GM23248 (cell line): ENCODE results near the gene TGM1. TPM values are rescaled to one million over a fixed set of nuclear protein-coding genes. Genes with fewer than 3 reads are reported as not detected.

ENCODE experiments used
- DNase-seq: peaks from one replicate; pipeline ENCODE4 v3.0.0-alpha.2; 2015
- H2AFZ ChIP-seq: fragments of 200-600 bp; sonication (generic); 2 replicates; pipeline ENCODE4 v1.6.1; 2016; ENCODE audit warnings: antibody characterized with exemption
- H3F3A ChIP-seq: fragments of 200-600 bp; sonication (generic); 2 replicates; pipeline ENCODE4 v1.6.1; 2016; ENCODE audit warnings: mild to moderate bottlenecking, antibody characterized with exemption, mixed run types; ENCODE audit not compliant: insufficient read depth
- H3K27ac ChIP-seq: fragments of 200-600 bp; sonication (generic); 2 replicates; pipeline ENCODE4 v1.5.1; 2016; ENCODE audit warnings: mild to moderate bottlenecking
- H3K27me3 ChIP-seq: fragments of 200-600 bp; sonication (generic); replicated peaks from 2 replicates; pipeline ENCODE4 v1.6.1; 2016; ENCODE audit warnings: mild to moderate bottlenecking; ENCODE audit not compliant: insufficient read depth
- H3K36me3 ChIP-seq: fragments of 200-600 bp; sonication (generic); 2 replicates; pipeline ENCODE4 v1.6.1; 2016; ENCODE audit warnings: low read depth, mild to moderate bottlenecking
- H3K4me1 ChIP-seq: fragments of 200-600 bp; sonication (generic); 2 replicates; pipeline ENCODE4 v1.6.1; 2016; ENCODE audit warnings: mild to moderate bottlenecking; ENCODE audit not compliant: insufficient read depth
- H3K4me2 ChIP-seq: fragments of 200-600 bp; sonication (generic); one replicate; pipeline ENCODE4 v1.6.1; 2016; ENCODE audit warnings: mild to moderate bottlenecking; ENCODE audit not compliant: unreplicated experiment
- H3K4me3 ChIP-seq: fragments of 200-600 bp; sonication (generic); 2 replicates; pipeline ENCODE4 v1.5.1; 2016; ENCODE audit warnings: mild to moderate bottlenecking
- H3K79me2 ChIP-seq: fragments of 200-600 bp; sonication (generic); 2 replicates; pipeline ENCODE4 v1.6.1; 2016; ENCODE audit warnings: mild to moderate bottlenecking; ENCODE audit not compliant: insufficient read depth
- H3K9ac ChIP-seq: fragments of 200-600 bp; sonication (generic); 2 replicates; pipeline ENCODE4 v1.6.1; 2016; ENCODE audit warnings: mild to moderate bottlenecking
- H3K9me2 ChIP-seq: fragments of 200-600 bp; sonication (generic); 2 replicates; pipeline ENCODE4 v1.6.1; 2016; ENCODE audit warnings: mixed run types, mild to moderate bottlenecking, moderate library complexity; ENCODE audit not compliant: insufficient read depth
- H3K9me3 ChIP-seq: fragments of 200-600 bp; sonication (generic); one replicate; pipeline ENCODE4 v1.6.1; 2017; ENCODE audit warnings: low read depth
- H4K20me1 ChIP-seq: fragments of 200-600 bp; sonication (generic); 2 replicates; pipeline ENCODE4 v1.6.0; 2016; ENCODE audit not compliant: insufficient read depth
- EZH2 ChIP-seq: fragments of 200-600 bp; sonication (generic); IDR thresholded peaks from 2 replicates; pipeline ENCODE4 v1.6.1; 2018; ENCODE audit warnings: antibody characterized with exemption, mild to moderate bottlenecking; ENCODE audit not compliant: insufficient read depth, poor library complexity, severe bottlenecking
- EZH2phosphoT487 ChIP-seq: fragments of 200-600 bp; sonication (generic); IDR thresholded peaks from 2 replicates; pipeline ENCODE4 v1.6.1; 2018; ENCODE audit warnings: antibody characterized with exemption, moderate library complexity, mild to moderate bottlenecking, low read depth; ENCODE audit not compliant: insufficient read depth
- WGBS, 2 experiments: methylation state at CpG; one replicate each; pipeline ENCODE4 v1.1.6; 2015 to 2017; ENCODE audit warnings: low lambda C conversion rate in 2 of 2, low coverage in 1 of 2; ENCODE audit errors: missing lambda C conversion rate in 2 of 2; 5-methylcytosine and 5-hydroxymethylcytosine counted together
- in situ Hi-C: fragments of 300-500 bp; cut with MboI; formaldehyde crosslinking; loops from 2 replicates; pipeline ENCODE4 v1.15.0; 2020
- polyA plus RNA-seq: library from polyadenylated mRNA; unstranded; fragments of >200 nt; fragmentation: Nextera tagmentation; extraction: Ambion mirVana; gene quantifications from 2 replicates; pipeline ENCODE4 v1.2.1, GENCODE V29; 2016
- total RNA-seq: library from RNA; depleted of rRNA; stranded (reverse); fragments of >200 nt; shearing (Covaris generic); gene quantifications from 2 replicates; pipeline ENCODE4 v1.2.3, GENCODE V29; 2014

Gene TGM1
- total and polyA plus RNA-seq, 2 experiments from 2014 or later = 0.34 to 1.3 TPM

DNA sequence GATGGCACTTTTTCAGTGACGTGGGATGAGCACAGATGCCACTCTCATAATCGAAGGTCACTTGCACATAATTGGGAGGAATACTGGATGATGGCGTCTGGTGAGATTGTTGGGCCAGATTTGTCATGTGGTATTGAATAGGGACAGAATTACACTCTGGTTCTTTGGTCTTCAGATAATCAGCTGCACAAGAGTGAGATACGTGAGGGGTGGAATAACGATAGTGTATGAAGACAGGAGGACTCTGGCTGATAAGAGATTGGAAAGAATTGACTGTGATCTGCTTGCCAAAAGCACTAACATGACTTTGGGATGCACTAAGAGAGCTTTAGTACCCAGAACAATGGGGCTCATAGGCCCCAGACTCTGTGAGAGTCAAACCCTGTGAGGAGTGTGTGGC lies 15.4 kb upstream of the TGM1 start:
- peaks cover 16% of the 10 kb centered on the region; the same call in 1 of the 2 replicates for H3K4me1 ChIP-seq
- H3K9me3 ChIP-seq = no peaks in the 10 kb centered on the region
- TF ChIP-seq EZH2phosphoT487 = no peak
- no peak for TF ChIP-seq EZH2
- no peak for DNase-seq
- H3K4me3 ChIP-seq = no peak overlapping the region
- H4K20me1 ChIP-seq = no peaks in the 10 kb centered on the region
- H3K9me2 ChIP-seq = no peaks in the 10 kb centered on the region
- WGBS, 2 experiments = 88 to 91% methylated on average over 5 of the region's 5 CpGs
- H3K4me2 ChIP-seq = no peak overlapping the region
- H3K27ac ChIP-seq = no peak overlapping the region
- in situ Hi-C loops = no loop called here
- H3K79me2 ChIP-seq = no peaks in the 10 kb centered on the region
- H3K27me3 ChIP-seq = no peaks in the 10 kb centered on the region
- H2AFZ ChIP-seq = no peak overlapping the region
- no peaks in the 10 kb centered on the region for H3K36me3 ChIP-seq
- H3F3A ChIP-seq = no peaks in the 10 kb centered on the region
- no peak overlapping the region for H3K9ac ChIP-seq

DNA sequence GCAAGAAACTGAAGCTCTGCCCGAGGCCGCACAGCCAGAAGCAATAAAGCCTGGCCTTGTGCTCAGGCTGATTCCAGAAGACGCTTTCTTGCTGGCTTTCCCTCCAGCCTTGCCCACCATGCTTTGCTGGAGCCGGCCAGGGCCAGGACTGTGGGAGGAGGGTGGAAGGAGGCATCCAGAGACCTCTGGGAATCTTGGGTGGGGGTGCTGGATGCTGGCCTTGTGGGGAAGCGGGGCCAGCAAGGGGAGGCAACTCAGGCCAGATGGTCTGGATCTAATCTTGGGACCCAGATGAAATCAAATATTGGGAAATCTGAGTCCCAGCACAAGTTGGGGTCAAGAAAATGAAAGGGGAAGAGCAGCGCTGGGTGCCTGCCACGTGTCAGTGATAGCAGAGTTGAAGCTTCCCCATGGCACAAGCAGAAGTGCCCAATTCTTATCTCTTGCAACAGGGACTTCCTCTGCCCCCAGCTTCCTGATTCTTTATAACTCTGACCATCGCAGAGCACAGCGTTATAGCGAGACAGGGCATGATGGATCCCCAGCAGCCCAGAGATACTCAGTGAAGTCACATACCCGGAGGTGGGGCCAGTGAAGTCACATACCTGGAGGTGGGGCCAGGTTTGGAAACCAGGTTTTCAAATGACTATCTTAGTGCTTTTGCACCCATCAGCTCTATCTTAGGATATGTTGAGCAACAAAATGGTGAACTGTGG lies 14.8 kb upstream of the TGM1 start:
- no peak for TF ChIP-seq EZH2
- no peak for TF ChIP-seq EZH2phosphoT487
- Histone ChIP-seq H4K20me1 (no peaks in the 10 kb centered on the region), H3K4me3 (no peak overlapping the region), H3K9me3 (no peaks in the 10 kb centered on the region), H3K27ac (no peak overlapping the region), H3K9ac (no peak overlapping the region), H3K79me2 (no peaks in the 10 kb centered on the region), H3K36me3 (no peaks in the 10 kb centered on the region), H2AFZ (no peak overlapping the region), H3K9me2 (no peaks in the 10 kb centered on the region), H3K4me2 (no peak overlapping the region), H3K4me1 (peaks cover 16% of the 10 kb centered on the region; the same call in 1 of the 2 replicates), H3K27me3 (no peaks in the 10 kb centered on the region), H3F3A (no peaks in the 10 kb centered on the region)
- 54 to 59% methylated on average over 11 of the region's 11 CpGs for WGBS, 2 experiments
- in situ Hi-C loops = no loop called here
- DNase-seq = no peak

DNA sequence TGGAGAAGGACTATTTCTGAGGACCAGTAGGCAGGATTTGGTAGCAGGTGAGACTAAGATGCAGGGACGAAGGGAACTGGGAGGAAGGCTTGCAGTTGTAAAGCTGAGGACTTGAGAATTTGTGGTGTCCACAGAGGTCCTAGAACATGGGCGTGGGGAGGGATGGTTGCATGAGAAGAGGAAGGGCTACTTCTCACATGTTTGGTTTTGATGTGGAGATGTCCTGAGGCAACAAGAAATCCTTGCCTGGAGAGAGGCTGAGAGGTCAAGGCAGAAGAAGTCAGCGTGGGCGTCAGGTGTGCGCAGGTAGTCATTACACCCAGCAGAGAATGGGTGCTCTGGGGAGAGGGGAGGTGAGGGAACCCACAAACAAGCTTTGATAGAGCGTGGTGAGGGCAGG lies 14.1 kb upstream of the TGM1 start:
- H3K4me2 ChIP-seq = no peak overlapping the region
- no peaks in the 10 kb centered on the region for H3K9me3 ChIP-seq
- no peaks in the 10 kb centered on the region for H3K79me2 ChIP-seq
- no peaks in the 10 kb centered on the region for H3K9me2 ChIP-seq
- no peaks in the 10 kb centered on the region for H3K36me3 ChIP-seq
- H3F3A ChIP-seq = no peaks in the 10 kb centered on the region
- H3K4me1 ChIP-seq = peaks cover 16% of the 10 kb centered on the region; the same call in 1 of the 2 replicates
- H3K4me3 ChIP-seq = no peak overlapping the region
- H4K20me1 ChIP-seq = no peaks in the 10 kb centered on the region
- H3K27ac ChIP-seq = no peak overlapping the region
- H3K27me3 ChIP-seq = no peaks in the 10 kb centered on the region
- DNase-seq = no peak
- in situ Hi-C loops = no loop called here
- no peak for TF ChIP-seq EZH2phosphoT487
- no peak for TF ChIP-seq EZH2
- no peak overlapping the region for H2AFZ ChIP-seq
- WGBS, 2 experiments = 67 to 73% methylated on average over 6 of the region's 6 CpGs
- H3K9ac ChIP-seq = no peak overlapping the region

DNA sequence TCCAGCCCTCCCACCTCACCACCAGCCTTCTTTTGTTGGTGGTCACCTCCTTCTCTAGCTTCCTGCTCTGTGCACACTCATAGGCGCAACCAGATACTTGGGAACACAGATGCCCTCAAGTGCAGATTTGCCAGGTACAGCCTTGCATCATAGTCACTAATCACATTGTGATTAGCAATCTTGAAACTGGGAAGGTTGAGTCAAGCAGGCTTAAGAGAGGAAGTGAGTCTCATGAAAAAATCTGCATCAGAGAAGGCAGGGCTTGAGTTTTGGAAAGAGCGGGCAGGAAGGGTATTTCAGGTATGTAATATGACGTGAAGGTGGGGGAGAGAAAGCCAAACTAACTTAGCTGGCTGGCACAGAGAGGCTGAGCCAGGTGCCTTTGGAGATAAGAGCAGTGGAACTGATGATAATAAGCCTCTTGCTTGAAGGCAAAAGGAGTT lies 11.1 kb upstream of the TGM1 start:
- no peaks in the 10 kb centered on the region for H3K9me2 ChIP-seq
- no peaks in the 10 kb centered on the region for H3K27me3 ChIP-seq
- peaks cover 8% of the 10 kb centered on the region; the same call in 1 of the 2 replicates for H3K4me1 ChIP-seq
- no peak overlapping the region for H3K27ac ChIP-seq
- no peaks in the 10 kb centered on the region for H3K36me3 ChIP-seq
- no peak overlapping the region for H3K9ac ChIP-seq
- H3F3A ChIP-seq = no peaks in the 10 kb centered on the region
- WGBS, 2 experiments = 89 to 95% methylated on average over 3 of the region's 3 CpGs
- in situ Hi-C loops = no loop called here
- H3K4me2 ChIP-seq = no peak overlapping the region
- peaks cover 5% of the 10 kb centered on the region; the same call in 1 of the 2 replicates for H3K79me2 ChIP-seq
- no peak for DNase-seq
- no peak overlapping the region for H3K4me3 ChIP-seq
- H4K20me1 ChIP-seq = no peaks in the 10 kb centered on the region
- no peaks in the 10 kb centered on the region for H3K9me3 ChIP-seq
- no peak for TF ChIP-seq EZH2phosphoT487
- no peak for TF ChIP-seq EZH2
- H2AFZ ChIP-seq = no peak overlapping the region
